Activated gamma-delta T cell treated with anti-CD3 and anti-CD28 coated beads, Interleukin-2, amount 50 U/mL, for 16 hours (primary cell): ENCODE data around the gene SLC6A3.
"Not testable (repeated sequence)": the region's sequence is repeated elsewhere in the genome, so short reads cannot be mapped to it uniquely, and the experiment has no call there.

Experiments
- DNase-seq: peaks from one replicate; pipeline ENCODE4 v3.0.0-alpha.2; 2020; ENCODE audit warnings: low read depth

Gene SLC6A3

GRCh38 chr5:1440098-1440493 lies 5.1 kb downstream of the SLC6A3 start:
- DNase-seq = no peak

DNA sequence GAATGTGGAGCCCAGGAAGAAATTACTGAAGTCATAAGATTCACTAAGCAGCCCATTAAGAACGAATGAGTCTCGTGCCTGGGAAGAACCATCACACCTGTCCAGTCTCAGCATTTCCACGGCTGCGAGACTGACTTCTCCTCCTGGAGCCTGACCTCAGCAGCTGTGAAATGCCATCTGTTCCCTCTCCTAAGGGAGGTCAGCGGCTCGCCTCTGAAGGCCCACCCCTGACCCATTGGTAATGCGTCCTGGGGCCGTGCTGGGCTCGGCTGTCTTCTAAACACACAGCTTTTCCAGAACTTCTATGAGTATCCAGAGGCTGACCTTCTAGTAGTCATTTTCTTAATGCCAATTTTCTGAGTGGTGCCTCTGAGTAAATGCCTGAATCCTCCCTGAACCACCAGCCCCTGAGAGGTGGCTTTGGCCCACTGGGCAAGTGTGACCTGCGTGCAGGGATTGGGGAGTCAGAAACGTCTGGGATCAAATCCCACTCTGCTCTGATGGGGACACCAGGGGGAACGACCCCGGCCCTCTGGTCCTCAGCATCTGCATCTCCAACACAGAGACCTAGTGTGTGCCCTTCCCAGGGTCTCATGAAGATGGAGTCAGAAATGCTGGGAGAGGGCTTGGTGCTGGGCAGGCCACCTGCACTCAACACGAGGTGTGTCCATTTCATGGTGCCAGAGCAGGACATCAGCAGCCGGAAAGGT lies 5.7 kb downstream of the SLC6A3 start:
- DNase-seq = no peak

GRCh38 chr5:1438871-1439270 lies 6.4 kb downstream of the SLC6A3 start:
- DNase-seq = no peak

DNA sequence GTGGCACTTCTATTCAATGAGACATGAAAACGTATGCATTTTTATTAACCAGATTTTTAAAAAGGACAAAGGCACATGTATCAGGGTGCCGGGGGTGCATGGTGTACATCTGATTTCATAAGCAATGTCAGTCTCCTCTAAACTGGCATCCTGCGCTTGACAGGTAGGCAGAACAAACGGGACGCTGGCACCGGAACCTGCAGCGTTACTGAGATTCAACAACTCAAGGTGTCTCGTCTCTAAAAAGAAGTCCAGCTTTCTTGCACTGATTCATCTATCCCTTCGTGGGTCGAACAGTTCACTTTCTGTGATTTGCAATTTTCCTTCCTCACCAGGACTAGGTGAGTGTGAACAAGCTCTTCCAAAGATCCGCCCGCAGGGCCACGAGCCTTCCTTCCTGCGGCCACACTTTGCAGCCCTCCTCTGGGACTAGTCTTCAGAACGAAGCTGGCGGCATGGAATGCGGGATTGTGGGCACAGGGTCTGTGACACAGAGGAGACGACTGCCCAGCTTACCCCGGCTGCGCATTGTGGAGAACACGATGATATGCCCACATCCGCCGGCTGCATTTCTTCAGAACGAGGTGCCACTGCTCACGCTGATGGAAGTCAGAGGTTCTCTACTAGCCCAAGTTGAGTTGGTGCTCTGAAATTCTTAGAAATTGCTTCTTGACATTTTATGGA lies 7.2 kb downstream of the SLC6A3 start:
- no peak for DNase-seq

GRCh38 chr5:1437226-1437829 lies 7.9 kb downstream of the SLC6A3 start:
- no peak for DNase-seq

DNA sequence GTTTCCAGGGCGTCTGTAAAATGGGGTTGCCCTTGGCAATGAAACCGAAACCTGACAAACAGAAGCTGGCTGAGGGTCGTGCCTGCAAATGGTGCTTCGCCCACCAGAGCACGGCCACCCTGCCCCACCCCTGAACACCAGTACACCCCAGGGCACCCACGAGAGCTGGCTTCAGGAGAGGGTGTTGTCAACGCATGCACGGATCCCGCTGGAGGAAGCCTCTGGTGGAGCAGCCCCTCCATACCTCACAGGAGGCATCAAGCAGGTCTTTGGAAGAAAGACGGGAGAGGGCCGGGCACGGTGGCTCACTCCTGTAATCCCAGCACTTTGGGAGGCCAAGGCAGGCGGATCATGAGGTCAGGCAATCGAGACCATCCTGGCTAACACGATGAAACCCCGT lies 8.6 kb downstream of the SLC6A3 start:
- DNase-seq = no peak

GRCh38 chr5:1436036-1436435 lies 9.2 kb downstream of the SLC6A3 start:
- no peak for DNase-seq

DNA sequence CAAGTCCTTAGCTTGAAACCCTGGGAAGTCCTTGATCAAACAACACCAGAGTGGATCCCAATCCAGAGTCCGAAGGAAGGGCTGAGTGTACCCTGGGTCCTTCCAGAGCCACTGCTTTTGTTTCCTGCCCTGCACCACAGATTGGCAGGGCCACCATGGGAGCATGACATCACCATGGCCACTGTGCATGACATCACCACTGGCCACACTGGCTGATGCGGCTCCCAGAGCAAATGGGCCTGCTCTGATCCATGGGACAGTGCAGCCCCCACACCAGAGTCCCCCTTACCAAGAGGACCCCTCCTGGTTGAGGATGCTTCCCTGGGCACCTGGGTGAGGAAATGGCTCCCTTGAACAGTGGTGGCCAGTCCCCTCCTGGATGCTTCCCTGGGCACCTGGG lies 9.9 kb downstream of the SLC6A3 start:
- no peak for DNase-seq

DNA sequence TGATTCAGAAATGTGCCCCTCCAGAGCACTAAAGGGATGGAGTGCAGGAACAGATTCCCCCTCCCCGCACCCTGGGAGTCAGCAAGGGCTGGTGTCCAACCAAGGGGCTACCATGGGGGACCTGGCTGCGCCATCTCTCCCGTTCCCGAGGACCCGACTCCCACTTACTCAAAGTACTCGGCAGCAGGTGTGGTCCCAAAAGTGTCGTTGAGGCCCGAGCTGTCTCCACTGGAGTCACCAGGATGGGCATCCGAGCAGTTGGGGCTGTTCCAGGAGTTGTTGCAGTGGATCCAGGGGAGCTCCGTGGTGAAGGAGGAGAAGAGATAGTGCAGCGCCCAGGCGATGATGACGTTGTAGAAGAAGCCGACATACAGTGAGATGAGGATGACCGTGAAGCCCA lies 12.9 kb downstream of the SLC6A3 start:
- no peak for DNase-seq

GRCh38 chr5:1431896-1432295 lies 13.3 kb downstream of the SLC6A3 start:
- DNase-seq = no peak

DNA sequence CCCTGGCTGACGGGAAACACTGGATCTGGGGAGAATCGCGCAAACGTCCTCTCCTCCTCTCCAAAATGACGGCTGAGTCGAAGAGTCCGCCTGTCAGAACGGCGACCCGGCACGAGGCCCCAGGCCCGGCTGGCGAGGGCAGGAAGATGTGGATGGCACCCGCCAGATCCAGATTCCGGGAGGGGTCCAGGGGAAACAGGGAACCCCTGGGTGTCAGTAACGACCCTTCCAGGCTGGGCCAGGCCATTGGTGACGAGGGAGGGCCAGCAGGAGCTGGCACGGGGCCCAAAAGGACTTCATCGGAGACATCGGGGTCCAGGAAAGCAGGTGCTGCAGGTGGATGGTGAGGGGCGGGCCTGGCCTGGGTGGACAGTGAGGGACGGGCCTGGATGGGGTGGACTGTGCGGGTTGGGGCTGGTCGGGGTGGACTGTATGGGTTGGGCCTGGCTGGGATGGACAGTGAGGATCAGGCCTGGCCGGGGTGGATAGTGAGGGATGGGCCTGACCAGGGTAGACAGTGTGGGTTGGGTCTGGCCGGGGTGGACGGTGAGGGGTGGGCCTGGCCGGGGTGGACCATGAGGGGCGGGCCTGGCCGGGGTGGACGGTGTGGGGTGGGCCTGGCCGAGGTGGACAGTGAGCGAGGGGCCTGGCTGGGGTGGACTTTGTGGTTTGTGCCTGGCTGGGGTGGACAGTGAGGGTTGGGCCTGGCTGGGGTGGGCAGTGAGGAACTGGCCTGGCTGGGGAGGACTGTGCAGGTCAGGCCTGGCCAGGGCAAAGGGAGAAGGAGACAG lies 14.0 kb downstream of the SLC6A3 start:
- no peak for DNase-seq

DNA sequence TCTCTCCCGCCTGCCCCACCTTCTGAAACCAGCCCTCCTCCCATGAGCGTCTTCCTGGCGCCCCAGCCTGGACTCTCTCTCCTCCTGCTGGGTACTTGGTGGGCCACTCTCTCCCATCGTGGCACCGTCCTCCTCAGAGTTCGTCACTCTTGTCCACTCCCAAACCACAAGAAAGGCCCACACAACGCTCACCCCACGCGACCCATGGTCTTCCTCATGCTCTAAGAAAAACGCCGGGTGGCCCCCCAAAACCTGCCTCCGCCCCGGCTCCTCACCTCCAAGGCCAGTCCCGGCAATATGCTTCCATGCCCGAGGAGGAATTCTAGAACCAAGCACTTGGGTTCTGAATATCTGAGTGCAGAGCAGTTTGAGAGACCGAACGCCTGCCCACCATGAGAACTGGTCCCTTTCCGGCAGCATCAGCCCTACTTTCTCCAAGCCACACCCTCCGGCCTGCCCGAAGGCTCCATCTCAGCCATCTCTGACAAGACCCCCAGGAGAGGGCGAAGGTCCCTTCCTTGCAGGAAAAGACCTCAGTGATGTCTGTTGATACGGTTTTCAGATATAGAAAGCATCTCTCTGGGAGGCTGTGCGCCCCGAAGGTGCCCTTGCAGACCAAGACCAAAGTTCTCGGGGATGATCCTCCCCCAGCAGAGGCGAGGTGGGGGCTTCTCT lies 15.0 kb downstream of the SLC6A3 start:
- no peak for DNase-seq

DNA sequence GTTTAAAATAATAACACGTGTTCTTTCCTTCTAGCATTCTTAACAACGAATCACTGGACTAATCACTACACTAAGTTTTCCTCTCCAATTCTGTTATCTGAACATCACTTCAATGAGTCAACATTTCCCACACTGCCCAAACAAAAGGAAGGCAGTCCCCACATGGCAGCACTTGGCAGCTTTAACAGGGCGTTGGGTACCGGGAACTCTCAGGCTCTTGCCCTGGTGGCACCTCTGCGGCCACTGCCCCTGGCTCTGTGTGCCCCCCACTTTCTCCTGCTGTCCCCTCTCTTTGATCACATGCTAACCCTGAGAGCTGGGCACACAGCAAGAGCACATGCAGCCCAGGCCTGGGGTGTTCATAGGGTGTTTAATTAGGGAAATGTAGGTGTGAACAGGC lies 15.7 kb downstream of the SLC6A3 start:
- DNase-seq = no peak

DNA sequence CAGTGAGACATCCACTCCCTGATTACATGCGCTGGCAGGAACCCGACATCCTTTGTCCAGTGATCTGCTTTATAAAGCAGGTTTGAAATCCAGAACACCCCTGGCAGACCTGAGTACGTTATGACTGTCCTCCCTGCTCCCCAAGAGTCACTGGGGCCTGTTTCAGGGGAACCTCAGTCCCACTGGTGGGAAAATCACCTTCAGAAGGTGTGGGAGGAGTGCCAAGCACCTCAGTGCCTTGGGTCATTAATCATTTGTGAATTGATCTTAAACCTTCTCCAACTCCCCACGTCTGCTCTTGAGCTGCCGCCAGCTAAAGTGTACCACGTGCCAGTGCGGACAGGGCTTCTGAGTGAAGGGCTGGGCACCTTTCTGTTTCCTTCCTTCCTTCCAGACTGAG lies 16.2 kb downstream of the SLC6A3 start:
- DNase-seq = no peak

- no peak for DNase-seq
These were observed 17.1 kb downstream of the SLC6A3 start for GRCh38 chr5:1428107-1428506.

DNA sequence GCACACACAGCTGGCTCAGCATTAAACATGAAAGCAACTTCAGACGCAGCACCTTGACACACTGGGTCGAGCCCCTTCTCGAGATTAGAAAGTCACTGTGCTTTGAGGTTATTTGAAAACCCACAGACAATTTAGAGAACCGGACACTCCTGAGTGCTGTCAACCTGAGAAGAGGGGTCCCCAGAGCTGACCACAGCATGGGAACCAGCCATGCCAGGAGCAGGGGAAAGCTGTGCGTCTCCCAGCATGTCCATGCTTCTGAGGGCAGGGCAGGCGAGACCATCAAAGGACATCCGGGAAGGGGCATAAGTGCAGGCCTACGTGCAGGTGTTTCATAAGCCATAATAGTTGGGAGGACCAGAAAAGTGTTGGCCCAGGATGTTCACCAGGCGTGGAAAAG lies 20.5 kb downstream of the SLC6A3 start:
- no peak for DNase-seq

GRCh38 chr5:1423901-1424603 lies 21.2 kb downstream of the SLC6A3 start:
- no peak for DNase-seq

DNA sequence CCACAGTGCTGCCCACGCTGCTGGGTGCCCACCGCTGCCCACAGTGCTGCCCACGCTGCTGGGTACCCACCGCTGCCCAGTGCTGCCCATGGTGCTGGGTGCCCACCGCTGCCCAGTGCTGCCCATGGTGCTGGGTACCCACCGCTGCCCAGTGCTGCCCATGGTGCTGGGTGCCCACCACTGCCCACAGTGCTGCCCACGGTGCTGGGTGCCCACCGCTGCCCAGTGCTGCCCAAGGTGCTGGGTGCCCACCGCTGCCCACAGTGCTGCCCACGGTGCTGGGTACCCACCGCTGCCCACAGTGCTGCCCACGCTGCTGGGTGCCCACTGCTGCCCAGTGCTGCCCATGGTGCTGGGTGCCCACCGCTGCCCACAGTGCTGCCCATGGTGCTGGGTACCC lies 22.7 kb downstream of the SLC6A3 start:
- not testable (repeated sequence) for DNase-seq

DNA sequence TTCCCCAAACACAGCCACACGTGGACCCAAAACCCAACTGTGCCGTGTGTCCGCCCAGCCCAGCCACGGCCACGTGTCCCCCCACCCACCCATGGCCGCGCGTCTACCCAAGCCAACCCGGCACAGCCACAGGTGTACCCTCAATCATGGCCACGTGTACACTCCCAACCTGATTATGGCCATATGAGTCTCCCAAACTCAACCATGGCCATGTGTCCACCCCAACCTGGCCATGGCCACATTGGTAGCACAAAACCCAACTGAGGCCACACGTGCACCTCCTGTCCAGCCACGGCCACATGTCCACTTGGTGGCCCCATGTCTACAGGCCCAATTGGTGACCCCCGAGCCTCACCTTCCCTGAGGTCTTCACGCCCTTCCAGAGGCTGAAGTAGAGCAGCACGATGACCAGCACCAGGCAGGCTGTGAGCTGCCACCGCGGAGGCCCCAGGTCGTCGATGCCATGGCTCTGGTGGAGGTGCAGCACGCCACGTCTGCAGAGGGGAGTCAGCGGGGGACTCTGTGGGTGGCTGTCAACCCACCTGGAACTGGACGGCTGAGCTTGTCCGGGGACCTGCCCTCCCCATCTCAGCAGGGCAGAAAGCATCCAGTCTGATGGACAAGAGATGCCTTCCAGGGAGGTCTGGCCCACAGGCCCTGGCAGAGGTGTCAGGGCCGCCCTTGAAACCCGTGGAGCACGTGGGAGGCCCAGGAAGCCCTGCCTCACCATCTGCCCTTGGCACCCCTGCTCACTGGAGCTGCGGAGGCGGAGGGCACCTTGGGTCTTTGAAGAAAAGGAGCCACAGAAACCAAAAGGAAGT lies 23.5 kb downstream of the SLC6A3 start:
- no peak for DNase-seq
